ENCODE measurements around the gene HOXD9.

The HOXD9 gene

GRCh38 chr2:176085861-176086771 is 36.4 kb upstream of the HOXD9 start:
- DNase-seq: peak; percentile 31

DNA sequence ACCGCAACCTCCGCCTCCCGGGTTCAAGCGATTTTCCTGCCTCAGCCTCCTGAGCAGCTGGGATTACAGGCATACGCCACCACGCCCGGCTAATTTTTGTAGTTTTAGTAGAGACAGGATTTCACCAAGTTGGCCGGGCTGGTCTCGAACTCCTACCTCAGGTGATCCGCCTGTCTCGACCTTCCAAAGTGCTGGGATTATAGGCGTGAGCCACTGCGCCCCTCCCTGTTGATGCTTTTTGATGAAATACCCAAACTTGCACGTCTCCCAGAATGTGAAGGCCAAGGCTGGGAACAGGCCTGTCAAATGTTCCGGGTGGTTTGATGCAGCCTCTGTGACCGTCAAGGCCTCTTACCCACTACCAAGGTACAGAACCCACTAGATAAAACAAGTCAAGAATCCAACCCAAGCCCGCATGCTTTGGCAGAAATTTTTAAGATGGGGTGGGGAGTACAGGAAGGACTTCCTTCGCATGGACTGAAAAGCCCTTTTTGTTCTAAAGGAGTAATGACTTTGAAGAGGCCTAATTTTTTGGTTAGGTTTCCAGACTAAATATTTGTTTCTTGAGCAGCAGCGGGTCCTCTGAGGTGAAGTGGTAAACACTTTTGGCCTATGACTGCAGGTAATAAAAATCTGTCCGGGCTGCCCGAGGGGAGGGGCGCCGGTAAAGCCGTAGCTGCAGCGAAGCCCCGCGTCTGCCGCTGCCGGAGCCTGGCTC is 35.0 kb upstream of the HOXD9 start:
- no peak for DNase-seq

- peak; percentile 26 for DNase-seq
Measured at GRCh38 chr2:176088048-176088936, 34.2 kb upstream of the HOXD9 start.

DNA sequence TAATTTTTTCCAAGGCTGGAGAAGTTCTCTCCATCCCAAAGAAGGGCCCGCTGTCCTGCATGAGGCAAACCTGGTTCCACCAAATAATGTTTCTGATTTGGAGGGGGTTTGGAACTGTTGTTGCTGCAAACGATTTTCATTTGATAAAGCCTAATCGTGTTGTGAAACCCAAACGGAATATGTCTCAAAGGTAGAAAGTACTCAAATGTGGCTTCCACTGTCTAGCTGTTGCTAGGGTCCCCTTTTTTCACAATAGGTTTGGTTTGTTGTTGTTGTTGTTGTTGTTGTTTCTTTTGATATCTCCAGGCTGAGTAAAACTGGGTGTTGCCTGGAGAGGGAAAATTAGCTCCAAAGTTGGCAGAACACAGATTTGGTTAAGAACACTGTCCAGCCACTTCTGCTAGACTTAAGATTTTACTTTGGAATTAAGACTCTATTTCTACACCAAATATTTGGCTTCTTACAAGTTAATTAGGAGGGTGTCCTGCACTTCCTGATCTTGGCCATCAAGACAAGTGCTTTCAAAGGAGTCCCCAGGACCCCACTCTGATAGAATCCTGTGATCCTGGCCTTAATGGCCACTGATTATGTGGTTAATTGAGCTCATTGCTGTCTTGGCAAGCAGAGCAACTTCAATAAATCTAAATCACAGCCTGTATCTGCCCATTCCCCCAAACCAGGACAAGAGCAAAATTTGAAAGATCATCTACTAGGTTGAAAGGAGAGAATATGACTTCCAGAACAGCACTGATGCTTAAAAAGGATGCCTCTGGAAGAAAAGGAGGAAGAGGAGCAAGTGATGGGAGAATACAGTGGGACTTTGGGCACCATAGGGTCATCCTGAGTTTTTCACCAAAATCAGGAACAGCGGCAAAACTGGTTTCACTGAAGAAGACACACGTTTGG is 33.3 kb upstream of the HOXD9 start:
- no peak for DNase-seq

DNA sequence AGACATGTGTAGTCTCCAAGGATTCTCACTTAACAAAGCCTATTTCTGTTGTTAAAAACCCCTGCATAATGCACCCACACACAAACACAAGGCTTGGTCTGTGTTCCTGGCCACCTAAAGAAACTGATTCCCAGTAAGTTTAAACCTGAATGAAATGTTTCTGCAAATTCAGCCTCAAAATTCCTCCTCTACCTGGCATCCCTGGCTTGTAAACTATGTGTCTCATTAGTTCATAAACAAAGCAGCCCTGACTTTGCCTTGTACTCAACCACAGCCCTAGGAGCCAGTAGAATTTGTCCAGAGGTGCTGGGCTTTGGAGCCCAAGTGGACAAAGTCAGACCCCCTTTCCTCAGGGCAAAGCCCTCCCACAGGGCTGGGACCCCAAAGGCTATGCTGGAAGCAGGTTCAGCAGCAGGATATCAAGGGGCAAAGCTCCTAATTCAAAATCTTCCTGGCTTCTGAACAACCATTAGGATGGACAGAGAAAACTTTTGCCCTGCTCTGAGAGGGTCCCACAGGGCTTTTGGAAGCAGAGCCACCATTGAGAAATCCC is 32.6 kb upstream of the HOXD9 start:
- no peak for DNase-seq

- no peak for DNase-seq
Measured at GRCh38 chr2:176090862-176091261, 31.7 kb upstream of the HOXD9 start.

DNA sequence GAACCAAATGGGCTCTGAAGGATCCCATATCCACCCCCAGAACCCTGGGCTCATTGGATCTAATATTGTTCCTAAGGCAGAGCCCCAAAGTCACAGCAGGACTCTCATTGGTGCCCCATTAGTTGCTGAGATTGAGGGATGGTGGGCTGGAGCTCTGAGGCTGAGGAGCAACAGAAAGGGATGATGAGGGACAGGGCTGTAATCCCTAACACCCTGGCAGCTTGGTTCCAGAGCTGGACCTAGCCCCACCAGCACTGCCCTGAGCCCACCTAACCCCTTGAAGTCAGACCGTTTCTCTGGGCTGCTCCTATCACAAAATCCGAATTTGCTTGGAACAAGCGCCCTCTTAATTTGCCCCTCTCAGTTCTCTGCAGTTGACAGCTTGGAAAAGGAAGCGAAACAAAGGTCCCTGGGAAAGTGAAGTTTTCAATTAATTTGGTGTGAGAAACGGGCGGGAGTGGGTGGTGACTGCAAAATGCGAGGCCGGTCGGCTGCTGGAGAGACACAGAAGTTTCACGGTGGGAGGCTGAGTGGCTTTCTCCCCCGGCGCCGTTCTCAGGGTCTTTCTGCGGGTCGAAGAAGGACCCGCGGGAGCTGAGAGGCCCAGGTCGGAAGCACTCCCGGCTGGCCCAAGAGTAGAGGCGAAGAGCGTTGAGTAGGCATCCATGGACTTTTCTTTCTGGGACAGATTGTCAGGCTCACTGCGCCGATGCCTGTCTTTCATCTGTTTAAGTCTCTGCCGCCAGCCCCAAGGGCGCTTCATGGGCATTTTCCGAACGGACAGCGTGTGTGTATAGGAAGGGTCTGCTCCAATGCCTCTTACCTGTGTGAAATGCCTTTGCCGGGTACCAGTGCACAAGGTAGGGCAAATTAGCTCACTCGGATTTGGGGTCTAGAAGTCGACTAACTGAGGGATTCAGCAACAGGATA is 30.9 kb upstream of the HOXD9 start:
- no peak for DNase-seq

DNA sequence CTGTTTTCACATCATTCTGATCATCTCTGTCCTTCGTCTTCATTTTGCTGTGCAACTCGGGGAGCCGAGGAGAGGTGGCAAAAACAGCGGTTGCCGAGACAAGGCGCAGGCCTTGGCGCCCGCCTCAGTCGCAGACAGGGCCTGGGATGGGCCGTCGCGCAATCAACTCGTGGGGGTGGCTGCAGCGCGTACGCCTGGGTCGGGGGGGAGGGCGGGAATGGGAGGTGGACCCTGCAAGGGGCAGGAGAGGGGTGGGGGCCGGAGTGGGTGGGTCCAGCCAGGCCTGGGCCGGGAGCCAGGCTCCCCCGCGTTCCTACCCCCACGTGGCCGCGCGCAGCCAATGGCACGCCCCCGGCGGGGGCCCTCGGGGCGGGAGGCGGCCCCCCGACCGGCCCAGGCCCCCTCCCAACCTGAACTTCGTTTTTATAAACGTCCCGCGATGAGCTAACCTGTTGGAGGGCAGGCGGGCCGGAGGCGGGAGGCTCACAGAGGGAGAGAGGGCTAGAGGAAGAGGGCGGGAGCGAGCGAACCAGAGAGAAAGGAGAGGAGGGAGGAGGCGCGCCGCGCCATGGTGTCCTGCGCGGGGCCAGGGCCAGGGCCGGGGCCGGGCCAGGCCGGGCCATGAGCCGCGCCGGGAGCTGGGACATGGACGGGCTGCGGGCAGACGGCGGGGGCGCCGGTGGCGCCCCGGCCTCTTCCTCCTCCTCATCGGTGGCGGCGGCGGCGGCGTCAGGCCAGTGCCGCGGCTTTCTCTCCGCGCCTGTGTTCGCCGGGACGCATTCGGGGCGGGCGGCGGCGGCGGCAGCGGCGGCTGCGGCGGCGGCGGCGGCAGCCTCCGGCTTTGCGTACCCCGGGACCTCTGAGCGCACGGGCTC is 30.0 kb upstream of the HOXD9 start, which contains the start of gene HOXD13:
Gene HOXD13 (plus strand): TSS at position 452 of the 875 bp plus-strand sequence. CDS start 170 bp downstream, at position 622.
- DNase-seq: no peak

DNA sequence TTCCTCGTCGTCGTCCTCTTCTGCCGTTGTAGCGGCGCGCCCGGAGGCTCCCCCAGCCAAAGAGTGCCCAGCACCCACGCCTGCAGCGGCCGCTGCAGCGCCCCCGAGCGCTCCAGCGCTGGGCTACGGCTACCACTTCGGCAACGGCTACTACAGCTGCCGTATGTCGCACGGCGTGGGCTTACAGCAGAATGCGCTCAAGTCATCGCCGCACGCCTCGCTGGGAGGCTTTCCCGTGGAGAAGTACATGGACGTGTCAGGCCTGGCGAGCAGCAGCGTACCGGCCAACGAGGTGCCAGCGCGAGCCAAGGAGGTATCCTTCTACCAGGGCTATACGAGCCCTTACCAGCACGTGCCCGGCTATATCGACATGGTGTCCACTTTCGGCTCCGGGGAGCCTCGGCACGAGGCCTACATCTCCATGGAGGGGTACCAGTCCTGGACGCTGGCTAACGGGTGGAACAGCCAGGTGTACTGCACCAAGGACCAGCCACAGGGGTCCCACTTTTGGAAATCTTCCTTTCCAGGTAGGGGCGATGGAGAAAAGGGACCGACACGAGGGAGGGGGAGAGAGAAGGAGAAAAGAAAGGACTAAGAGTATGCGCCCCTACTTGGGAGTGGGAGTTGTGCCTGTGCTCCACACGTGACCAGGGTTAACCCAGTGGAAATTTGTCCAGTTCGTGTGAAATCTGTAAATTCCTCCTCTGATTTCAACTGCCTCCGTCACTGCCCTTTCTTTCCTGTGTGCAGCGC is 29.2 kb upstream of the HOXD9 start:
- no peak for DNase-seq

GRCh38 chr2:176093898-176094249 is 28.6 kb upstream of the HOXD9 start:
- no peak for DNase-seq

DNA sequence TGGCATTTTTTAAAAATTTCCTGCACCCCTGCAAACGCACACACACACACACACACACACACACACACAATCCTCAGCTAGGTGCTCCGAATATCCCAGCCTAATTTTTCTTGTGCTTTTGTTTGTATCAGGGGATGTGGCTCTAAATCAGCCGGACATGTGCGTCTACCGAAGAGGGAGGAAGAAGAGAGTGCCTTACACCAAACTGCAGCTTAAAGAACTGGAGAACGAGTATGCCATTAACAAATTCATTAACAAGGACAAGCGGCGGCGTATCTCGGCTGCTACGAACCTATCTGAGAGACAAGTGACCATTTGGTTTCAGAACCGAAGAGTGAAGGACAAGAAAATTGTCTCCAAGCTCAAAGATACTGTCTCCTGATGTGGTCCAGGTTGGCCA is 28.2 kb upstream of the HOXD9 start:
- no peak for DNase-seq

DNA sequence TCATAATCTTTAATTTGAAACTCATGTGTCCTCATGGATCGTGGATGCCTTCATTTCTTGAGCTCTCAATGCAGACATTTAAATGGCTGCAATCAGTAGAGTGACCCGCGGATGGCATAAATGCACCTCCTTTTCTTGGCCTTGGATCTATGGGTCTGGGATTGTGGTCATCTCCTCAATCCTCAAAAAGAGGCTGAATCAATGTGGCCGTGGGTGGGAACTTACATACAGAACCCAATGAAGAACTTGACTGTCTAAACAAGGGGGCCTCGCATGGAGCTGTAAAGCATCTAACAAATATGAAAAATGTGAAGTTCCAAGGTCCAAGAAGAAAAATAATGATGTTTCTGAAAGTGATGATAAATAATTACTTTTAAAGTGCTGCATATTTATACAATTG is 27.1 kb upstream of the HOXD9 start:
- no peak for DNase-seq

DNA sequence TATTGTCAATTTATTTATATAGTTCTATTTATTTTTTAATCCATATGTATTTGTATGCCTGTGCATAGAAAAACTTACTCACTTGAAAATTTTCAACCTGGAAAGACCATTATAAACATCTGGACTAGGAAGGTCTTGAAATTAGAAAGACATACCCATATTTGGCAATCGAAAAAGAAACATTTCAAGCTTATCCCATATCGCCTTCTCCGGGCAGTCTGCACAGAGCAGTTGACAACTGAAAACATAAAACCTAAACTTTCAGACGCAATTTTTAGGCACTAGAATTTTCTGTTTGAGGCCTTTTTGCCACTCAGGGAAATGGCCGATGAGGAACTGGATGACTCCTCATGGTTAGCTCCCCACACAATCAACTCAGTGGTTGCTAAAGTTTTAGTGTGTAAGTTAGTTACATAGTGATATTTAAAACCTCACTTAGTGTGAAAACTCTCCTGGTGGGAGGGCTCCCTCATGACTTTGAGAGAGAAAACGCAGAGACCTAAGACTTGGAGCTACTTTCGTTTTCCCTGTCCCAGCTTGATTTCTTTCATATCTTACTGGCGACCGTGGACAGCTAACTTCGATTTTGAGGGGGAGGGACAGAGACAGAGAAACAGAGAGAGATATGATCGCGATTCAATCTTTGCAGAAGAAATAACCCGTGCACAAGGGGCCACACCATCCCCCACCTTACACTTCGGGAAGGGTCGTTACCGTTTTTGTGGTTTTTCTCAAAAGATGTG is 26.1 kb upstream of the HOXD9 start:
- no peak for DNase-seq

DNA sequence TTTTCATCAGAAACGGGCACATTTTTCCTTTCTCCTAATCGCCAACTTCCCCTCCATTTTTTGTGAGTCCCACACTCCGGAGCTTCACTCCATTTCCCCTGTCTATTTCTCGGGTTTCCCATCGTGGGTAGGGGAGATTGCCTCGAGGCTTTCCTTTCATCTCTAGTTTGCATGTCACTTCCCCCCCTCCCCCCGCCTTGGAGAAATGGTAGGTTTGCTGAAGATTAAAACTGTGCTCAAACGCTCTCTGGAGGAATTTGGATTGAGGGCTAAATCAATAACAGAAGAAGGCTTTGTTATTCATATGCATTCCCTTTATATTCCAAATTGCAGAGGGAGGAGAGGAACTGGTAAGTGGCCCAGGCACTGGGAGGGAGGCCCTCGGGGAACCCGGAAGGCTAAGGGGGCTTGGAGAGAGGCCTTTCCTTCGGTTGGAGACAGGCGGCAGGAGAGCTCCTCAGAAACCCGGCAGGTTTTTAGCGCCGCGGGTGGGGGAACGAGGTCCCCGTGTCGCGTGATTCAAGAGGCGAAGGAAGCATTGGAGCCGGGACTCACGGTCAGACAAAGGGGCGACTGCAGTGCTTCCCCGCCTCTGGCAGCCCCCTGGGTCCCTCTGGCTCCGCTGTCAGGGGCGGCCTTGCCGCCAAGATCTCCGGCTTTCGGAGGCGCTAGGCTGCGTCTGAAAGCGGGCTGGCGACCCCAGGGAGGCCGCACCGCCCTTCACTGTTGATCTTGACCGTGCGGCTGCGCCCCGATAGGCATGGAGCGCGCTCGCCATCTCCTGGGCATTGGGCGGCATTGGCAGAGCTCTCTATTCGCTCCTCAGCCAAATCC is 25.3 kb upstream of the HOXD9 start:
- peak; percentile 62 for DNase-seq

DNA sequence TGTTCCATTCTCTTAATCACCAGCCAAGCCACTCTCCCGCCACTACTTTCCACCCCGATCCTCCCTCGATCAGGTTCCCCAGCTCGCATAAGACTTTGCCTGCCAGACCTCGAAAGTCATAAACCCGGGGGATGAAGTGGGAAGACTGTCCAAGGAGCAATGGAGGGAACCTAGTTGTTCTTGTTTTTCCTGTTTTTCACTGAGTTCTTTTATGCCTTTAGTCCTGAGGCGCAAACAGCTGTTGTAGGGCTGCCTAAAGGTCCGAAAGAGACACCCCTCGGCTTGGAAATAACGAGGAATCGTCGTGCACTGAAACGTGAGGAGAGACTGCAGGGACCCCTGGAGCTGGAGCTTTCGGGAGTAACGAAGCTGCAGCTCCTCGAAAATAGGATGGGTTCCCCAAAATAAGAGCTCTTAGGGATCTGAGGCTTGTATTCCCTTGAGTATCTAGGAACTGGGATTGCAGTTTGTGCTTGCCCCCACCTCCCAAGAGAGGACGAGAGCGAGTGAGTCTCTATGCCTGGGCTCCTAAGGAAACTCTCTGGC is 24.6 kb upstream of the HOXD9 start:
- DNase-seq: no peak

GRCh38 chr2:176098366-176099158 is 24.0 kb upstream of the HOXD9 start:
- no peak for DNase-seq
